PC-9 (cell line): ENCODE results near the gene GLB1L3. TPM values are rescaled to one million over a fixed set of nuclear protein-coding genes. Genes with fewer than 3 reads are reported as not detected.

ENCODE experiments used
- BruUV-seq: library from RNA; stranded (reverse); fragments of 400-500 nt; replicated peaks from 2 replicates; lab custom pipeline; 2021; lab: Mats Ljungman, UMichigan
- CTCF ChIA-PET: fragments of 300-600 bp; sonication (Branson Sonifier 250); formaldehyde crosslinking; loops from one replicate; lab custom pipeline; 2022; ENCODE audit warnings: antibody characterized with exemption; lab: Charles Lee
- POLR2A ChIA-PET: fragments of 300-600 bp; sonication (Branson Sonifier 250); formaldehyde crosslinking; loops from one replicate; lab custom pipeline; 2022; ENCODE audit warnings: antibody characterized with exemption; ENCODE audit not compliant: unreplicated experiment; lab: Charles Lee
- DNase-seq, 2 experiments: peaks; one replicate each; pipeline versions ENCODE4 v3.0.0 to v3.0.0-alpha.2; 2015 to 2022; ENCODE audit warnings: mixed read lengths in 1 of 2
- H2AFZ ChIP-seq: fragments of 200-600 bp; sonication (generic); 2 replicates; pipeline ENCODE4 v1.8.1; 2017; ENCODE audit warnings: antibody characterized with exemption
- H3F3A ChIP-seq: fragments of 200-600 bp; sonication (generic); 2 replicates; pipeline ENCODE4 v1.8.1; 2017; ENCODE audit warnings: antibody characterized with exemption, mild to moderate bottlenecking, low read depth; ENCODE audit not compliant: insufficient read depth
- H3K27ac ChIP-seq: fragments of 200-600 bp; sonication (generic); 2 replicates; pipeline ENCODE4 v1.6.1; 2016; ENCODE audit warnings: mixed run types
- H3K27me3 ChIP-seq: fragments of 200-600 bp; sonication (generic); 2 replicates; pipeline ENCODE4 v1.6.1; 2016; ENCODE audit warnings: low read depth, mixed run types; ENCODE audit not compliant: insufficient read depth
- H3K36me3 ChIP-seq: fragments of 200-600 bp; sonication (generic); 2 replicates; pipeline ENCODE4 v1.6.1; 2016; ENCODE audit warnings: low read depth, mixed run types
- H3K4me1 ChIP-seq: fragments of 200-600 bp; sonication (generic); replicated peaks from 2 replicates; pipeline ENCODE4 v1.6.1; 2016; ENCODE audit warnings: mixed run types; ENCODE audit not compliant: insufficient read depth
- H3K4me2 ChIP-seq: fragments of 200-600 bp; sonication (generic); 2 replicates; pipeline ENCODE4 v1.6.1; 2017; ENCODE audit warnings: mixed run types
- H3K4me3 ChIP-seq: fragments of 200-600 bp; sonication (generic); 2 replicates; pipeline ENCODE4 v1.6.1; 2016; ENCODE audit warnings: mixed run types
- H3K79me2 ChIP-seq: fragments of 200-600 bp; sonication (generic); 2 replicates; pipeline ENCODE4 v1.6.1; 2017; ENCODE audit warnings: low read depth, mixed run types
- H3K9me2 ChIP-seq: fragments of 200-600 bp; sonication (generic); 2 replicates; pipeline ENCODE4 v1.8.1; 2017; ENCODE audit warnings: mild to moderate bottlenecking; ENCODE audit not compliant: insufficient read depth
- H3K9me3 ChIP-seq: fragments of 200-600 bp; sonication (generic); 2 replicates; pipeline ENCODE4 v1.8.1; 2016; ENCODE audit warnings: low read depth; ENCODE audit not compliant: insufficient read depth
- H4K20me1 ChIP-seq: fragments of 200-600 bp; sonication (generic); 2 replicates; pipeline ENCODE4 v1.8.1; 2017; ENCODE audit not compliant: insufficient read depth
- CTCF ChIP-seq: fragments of 200-600 bp; sonication (generic); conservative IDR thresholded peaks from 2 replicates; pipeline ENCODE4 v1.6.1; 2017; ENCODE audit warnings: mixed run types, antibody characterized with exemption, mild to moderate bottlenecking, moderate library complexity
- EZH2 ChIP-seq: fragments of 200-600 bp; sonication (generic); IDR thresholded peaks from 2 replicates; pipeline ENCODE4 v1.8.0; 2017; ENCODE audit warnings: antibody characterized with exemption, low read depth
- intact Hi-C: fragments of 100-400 bp; cut with micrococcal nuclease; formaldehyde crosslinking; loops from one replicate; pipeline ENCODE4 v1.10.0; 2022; ENCODE audit not compliant: unreplicated experiment
- total RNA-seq: library from RNA; stranded (reverse); gene quantifications from 2 replicates; pipeline ENCODE4 v1.2.3, GENCODE V29; 2021

The GLB1L3 gene
- total RNA-seq, 1 experiment from 2014 or later = not detected

DNA sequence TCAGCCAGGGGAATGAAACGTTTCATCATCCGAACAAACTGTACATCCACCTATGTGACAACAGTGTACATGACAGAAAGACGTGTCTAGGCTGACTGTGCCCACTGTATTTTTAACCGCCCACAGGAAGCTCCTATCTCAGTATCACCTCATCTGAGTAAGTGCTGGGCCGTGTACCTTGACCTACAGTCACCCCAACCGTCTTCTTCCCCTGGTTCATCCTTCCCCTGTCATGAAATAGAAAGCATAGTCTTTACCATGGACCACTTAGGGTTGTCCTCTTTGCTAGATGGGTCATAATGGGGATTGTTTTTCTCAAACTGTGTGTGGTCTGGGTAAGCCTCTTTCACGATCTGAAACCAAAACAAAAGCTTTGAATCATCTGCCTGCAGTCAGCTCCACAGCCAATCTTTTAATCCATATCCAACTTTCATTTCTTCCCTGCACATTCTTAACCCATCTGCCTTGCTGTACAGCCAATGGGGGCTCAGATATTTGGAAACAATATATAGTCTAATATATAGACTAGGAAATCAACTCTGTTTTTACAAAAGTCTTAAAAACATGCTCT is 27.2 kb upstream of the GLB1L3 start:
- Histone ChIP-seq H3K79me2 (0 out of 2 replicates have a peak, but pooled peaks cover 2% of the 10 kb centered on the region), H3K27ac (no peak overlapping the region), H3K27me3 (no peaks in the 10 kb centered on the region), H3K4me1 (peaks cover 6% of the 10 kb centered on the region; the same call in 1 of the 2 replicates), H3K36me3 (no peaks in the 10 kb centered on the region), H2AFZ (no peak overlapping the region), H3K9me3 (no peaks in the 10 kb centered on the region), H3K4me3 (no peak overlapping the region), H3F3A (no peaks in the 10 kb centered on the region), H3K4me2 (no peak overlapping the region), H4K20me1 (no peaks in the 10 kb centered on the region), H3K9me2 (no peaks in the 10 kb centered on the region)
- BruUV-seq = no TSS peak
- intact Hi-C loops = no loop called here
- no peak for DNase-seq
- ChIA-PET CTCF (no interaction called here), POLR2A (no interaction called here)
- TF ChIP-seq CTCF (no peak), EZH2 (no peak)

DNA sequence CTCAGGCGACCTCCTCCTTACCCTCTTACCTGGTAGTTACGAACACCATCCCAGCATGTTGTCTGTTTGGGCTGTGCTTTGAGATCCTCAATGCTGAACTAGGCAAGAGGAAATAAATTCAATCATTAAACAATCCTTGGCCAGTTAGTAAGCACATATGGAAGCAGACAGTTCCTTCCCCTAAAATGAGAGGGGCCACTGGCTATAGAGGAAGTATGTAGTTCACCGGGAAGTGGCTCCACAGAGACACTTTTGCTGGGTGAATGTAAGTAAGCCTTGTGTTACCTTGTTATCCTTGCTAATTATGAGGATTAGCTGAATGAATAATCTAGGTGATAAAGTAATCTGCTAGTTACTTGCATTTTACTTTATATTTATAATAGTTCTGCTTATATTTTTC is 25.9 kb upstream of the GLB1L3 start:
- CTCF ChIA-PET = no interaction called here
- no peaks in the 10 kb centered on the region for H3K27me3 ChIP-seq
- POLR2A ChIA-PET = no interaction called here

GRCh38 chr11:134250675-134251074 is 25.5 kb upstream of the GLB1L3 start:
- Histone ChIP-seq H3K27ac (no peak overlapping the region), H3K4me1 (peaks cover 15% of the 10 kb centered on the region), H3K4me3 (no peak overlapping the region), H3K4me2 (no peak overlapping the region), H3K36me3 (no peaks in the 10 kb centered on the region), H2AFZ (no peak overlapping the region), H4K20me1 (no peaks in the 10 kb centered on the region), H3K79me2 (peaks cover 18% of the 10 kb centered on the region), H3F3A (no peaks in the 10 kb centered on the region), H3K27me3 (no peaks in the 10 kb centered on the region), H3K9me2 (no peaks in the 10 kb centered on the region), H3K9me3 (no peaks in the 10 kb centered on the region)
- intact Hi-C loops = loop anchor here (5.0 kb wide), 1 partner anchor 82 kb away; the partner anchor contains the start of gene GLB1L2
- TF ChIP-seq CTCF (no peak), EZH2 (no peak)
- ChIA-PET CTCF (no interaction called here), POLR2A (no interaction called here)
- no TSS peak for BruUV-seq
- no peak for DNase-seq

More for the DNA sequence above, 25.9 kb upstream of the GLB1L3 start:
- Histone ChIP-seq H3K9me2 (no peaks in the 10 kb centered on the region), H3K27ac (no peak overlapping the region), H2AFZ (no peak overlapping the region), H4K20me1 (no peaks in the 10 kb centered on the region), H3K4me1 (peaks cover 15% of the 10 kb centered on the region), H3K79me2 (peaks cover 14% of the 10 kb centered on the region), H3K4me2 (no peak overlapping the region), H3F3A (no peaks in the 10 kb centered on the region), H3K4me3 (no peak overlapping the region), H3K9me3 (no peaks in the 10 kb centered on the region), H3K36me3 (no peaks in the 10 kb centered on the region)
- intact Hi-C loops = loop anchor here (5.0 kb wide), 1 partner anchor 82 kb away; the partner anchor contains the start of gene GLB1L2
- no TSS peak for BruUV-seq
- DNase-seq = no peak
- no peak for TF ChIP-seq CTCF
- TF ChIP-seq EZH2 = no peak
